ENCODE data around the gene ATP5MC2. TPM values are rescaled to one million over a fixed set of nuclear protein-coding genes. Genes with fewer than 3 reads are reported as not detected.

ATP5MC2 gene
- total and polyA plus RNA-seq, 2 experiments from 2014 or later = 191 to 266 TPM

DNA sequence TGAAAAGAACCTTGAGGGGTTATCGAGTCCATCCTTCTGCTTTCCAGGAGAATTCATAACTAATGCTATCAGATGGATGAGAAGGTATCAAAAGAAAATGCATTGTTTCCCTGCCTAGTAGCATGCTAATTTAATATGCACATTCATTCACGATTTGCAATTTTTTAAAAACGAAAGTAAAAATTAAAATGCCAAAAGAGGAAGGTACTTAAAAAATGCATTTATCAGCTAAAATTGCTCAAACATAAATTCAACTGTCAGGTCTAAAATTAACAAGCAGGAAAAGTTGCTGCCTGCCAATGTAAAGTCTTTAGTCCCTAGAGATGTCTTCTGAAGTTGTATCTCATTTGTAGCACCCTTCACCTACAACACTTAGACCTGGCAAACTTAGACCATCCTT, 57.6 kb downstream of the ATP5MC2 start:
- in situ Hi-C loops (cut with MboI) = no loop called here

GRCh38 chr12:53617700-53618099, 58.2 kb downstream of the ATP5MC2 start:
- WGBS, 2 experiments (ENCODE audit: low coverage in 1 of 2, low lambda C conversion rate in 2 of 2, missing lambda C conversion rate in 2 of 2) = 25 to 26% methylated on average over 3 of the region's 3 CpGs

More for the DNA sequence above, 57.6 kb downstream of the ATP5MC2 start:
- 0 out of 2 replicates have a peak, but pooled peaks cover 3% of the 10 kb centered on the region for H4K20me1 ChIP-seq (ENCODE audit: insufficient read depth)
- peak overlapping the region; percentile 67 for H3K9ac ChIP-seq
- H3F3A ChIP-seq (ENCODE audit: insufficient read depth) = peaks cover 20% of the 10 kb centered on the region
- peaks cover 5% of the 10 kb centered on the region; the same call in 1 of the 2 replicates for H3K36me3 ChIP-seq (ENCODE audit: low read depth)
- H3K4me2 ChIP-seq (ENCODE audit: unreplicated experiment) = peak overlapping the region; percentile 89
- peaks cover 26% of the 10 kb centered on the region for H3K4me1 ChIP-seq (ENCODE audit: insufficient read depth)
- H3K4me3 ChIP-seq = peak overlapping the region; percentile 65
- H3K9me2 ChIP-seq (ENCODE audit: insufficient read depth) = no peaks in the 10 kb centered on the region
- H3K9me3 ChIP-seq (ENCODE audit: low read depth) = no peaks in the 10 kb centered on the region
- H2AFZ ChIP-seq = peak overlapping the region; percentile 53
- peaks cover 99% of the 10 kb centered on the region for H3K79me2 ChIP-seq (ENCODE audit: insufficient read depth)
- WGBS, 2 experiments (ENCODE audit: low coverage in 1 of 2, low lambda C conversion rate in 2 of 2, missing lambda C conversion rate in 2 of 2) = 2 to 4% methylated on average over 3 of the region's 3 CpGs
- peak; percentile 14 for DNase-seq
- no peaks in the 10 kb centered on the region for H3K27me3 ChIP-seq (replicated peaks; ENCODE audit: insufficient read depth)
- TF ChIP-seq EZH2 (IDR thresholded peaks at IDR 0.05; ENCODE audit: insufficient read depth, poor library complexity, severe bottlenecking) (no peak), EZH2phosphoT487 (IDR thresholded peaks at IDR 0.05; ENCODE audit: insufficient read depth, low read depth) (no peak)
- H3K27ac ChIP-seq = peak overlapping the region; percentile 27

DNA sequence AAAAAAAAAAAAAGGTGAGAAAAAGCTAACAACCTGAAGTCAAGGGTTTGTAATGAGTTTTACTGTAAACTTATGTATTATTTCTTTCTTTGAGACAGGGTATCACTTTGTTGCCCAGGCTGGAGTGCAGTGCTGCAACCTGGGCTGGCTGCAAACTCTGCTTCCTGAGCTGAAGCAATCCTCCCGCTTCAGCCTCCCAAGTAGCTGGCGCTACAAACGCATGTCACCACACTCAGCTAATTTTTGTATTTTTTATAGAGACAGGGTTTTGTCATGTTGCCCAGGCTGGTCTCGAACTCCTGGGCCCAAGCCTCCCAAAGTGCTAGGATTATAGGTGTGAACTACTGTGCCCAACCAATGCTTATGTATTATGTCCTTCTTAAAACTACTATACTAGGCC, 58.9 kb downstream of the ATP5MC2 start:
- peaks cover 20% of the 10 kb centered on the region for H3K4me1 ChIP-seq (ENCODE audit: insufficient read depth)
- no peaks in the 10 kb centered on the region for H3K9me2 ChIP-seq (ENCODE audit: insufficient read depth)
- H3K27ac ChIP-seq = no peak overlapping the region
- no peak overlapping the region for H3K4me2 ChIP-seq (ENCODE audit: unreplicated experiment)
- no peak for DNase-seq
- H2AFZ ChIP-seq = no peak overlapping the region
- no peak overlapping the region for H3K9ac ChIP-seq
- no peaks in the 10 kb centered on the region for H3K9me3 ChIP-seq (ENCODE audit: low read depth)
- peaks cover 99% of the 10 kb centered on the region for H3K79me2 ChIP-seq (ENCODE audit: insufficient read depth)
- 74 to 76% methylated on average over 4 of the region's 4 CpGs for WGBS, 2 experiments (ENCODE audit: low coverage in 1 of 2, low lambda C conversion rate in 2 of 2, missing lambda C conversion rate in 2 of 2)
- no peak overlapping the region for H3K4me3 ChIP-seq
- H3K36me3 ChIP-seq (ENCODE audit: low read depth) = peaks cover 5% of the 10 kb centered on the region; the same call in 1 of the 2 replicates
- no peaks in the 10 kb centered on the region for H3K27me3 ChIP-seq (replicated peaks; ENCODE audit: insufficient read depth)
- 0 out of 2 replicates have a peak, but pooled peaks cover 3% of the 10 kb centered on the region for H4K20me1 ChIP-seq (ENCODE audit: insufficient read depth)
- peaks cover 12% of the 10 kb centered on the region; the same call in 1 of the 2 replicates for H3F3A ChIP-seq (ENCODE audit: insufficient read depth)
- in situ Hi-C loops (cut with MboI) = no loop called here
- TF ChIP-seq EZH2phosphoT487 (IDR thresholded peaks at IDR 0.05; ENCODE audit: insufficient read depth, low read depth) (no peak), EZH2 (IDR thresholded peaks at IDR 0.05; ENCODE audit: insufficient read depth, poor library complexity, severe bottlenecking) (no peak)

More at GRCh38 chr12:53617700-53618099, 58.2 kb downstream of the ATP5MC2 start:
- H3K4me3 ChIP-seq = peak overlapping the region; percentile 65
- 0 out of 2 replicates have a peak, but pooled peaks cover 3% of the 10 kb centered on the region for H4K20me1 ChIP-seq (ENCODE audit: insufficient read depth)
- H3K36me3 ChIP-seq (ENCODE audit: low read depth) = peaks cover 5% of the 10 kb centered on the region; the same call in 1 of the 2 replicates
- peaks cover 99% of the 10 kb centered on the region for H3K79me2 ChIP-seq (ENCODE audit: insufficient read depth)
- peak; percentile 5 for DNase-seq
- TF ChIP-seq EZH2 (IDR thresholded peaks at IDR 0.05; ENCODE audit: insufficient read depth, poor library complexity, severe bottlenecking) (no peak), EZH2phosphoT487 (IDR thresholded peaks at IDR 0.05; ENCODE audit: insufficient read depth, low read depth) (no peak)
- H3K27ac ChIP-seq = peak overlapping the region; percentile 27
- no peaks in the 10 kb centered on the region for H3K27me3 ChIP-seq (replicated peaks; ENCODE audit: insufficient read depth)
- peaks cover 20% of the 10 kb centered on the region for H3K4me1 ChIP-seq (ENCODE audit: insufficient read depth)
- in situ Hi-C loops (cut with MboI) = no loop called here
- H3K4me2 ChIP-seq (ENCODE audit: unreplicated experiment) = peak overlapping the region; percentile 89
- H3K9me2 ChIP-seq (ENCODE audit: insufficient read depth) = no peaks in the 10 kb centered on the region
- H3K9me3 ChIP-seq (ENCODE audit: low read depth) = no peaks in the 10 kb centered on the region
- peak overlapping the region; percentile 53 for H2AFZ ChIP-seq
- H3K9ac ChIP-seq = peak overlapping the region; percentile 67
- peaks cover 14% of the 10 kb centered on the region for H3F3A ChIP-seq (ENCODE audit: insufficient read depth)

Other genes with a start within 250 kb of the ATP5MC2 start
- gene PRR13, start 234.3 kb downstream of the ATP5MC2 start, total RNA-seq (2014; rRNA removed; shearing (Covaris generic)) = 35.3 and 42.4 TPM in 2 replicates
- 217 and 221 TPM in 2 replicates for gene PRR13, start 234.3 kb downstream of the ATP5MC2 start, polyA plus RNA-seq (2016; fragmentation: Nextera tagmentation; extraction: Ambion mirVana)
- gene PCBP2, start 224.0 kb downstream of the ATP5MC2 start, total RNA-seq (2014; rRNA removed; shearing (Covaris generic)) = 143 TPM in 2 replicates
- gene PCBP2, start 224.0 kb downstream of the ATP5MC2 start, polyA plus RNA-seq (2016; fragmentation: Nextera tagmentation; extraction: Ambion mirVana) = 94.3 and 100 TPM in 2 replicates
- 36.5 and 37.4 TPM in 2 replicates for gene MAP3K12, start 176.6 kb downstream of the ATP5MC2 start, total RNA-seq (2014; rRNA removed; shearing (Covaris generic))
- gene MAP3K12, start 176.6 kb downstream of the ATP5MC2 start, polyA plus RNA-seq (2016; fragmentation: Nextera tagmentation; extraction: Ambion mirVana) = 8.7 and 10.4 TPM in 2 replicates
- 40.1 and 54.1 TPM in 2 replicates for gene TARBP2, start 174.8 kb downstream of the ATP5MC2 start, total RNA-seq (2014; rRNA removed; shearing (Covaris generic))
- gene TARBP2, start 174.8 kb downstream of the ATP5MC2 start, polyA plus RNA-seq (2016; fragmentation: Nextera tagmentation; extraction: Ambion mirVana) = 32.1 and 36.0 TPM in 2 replicates
- gene NPFF, start 168.6 kb downstream of the ATP5MC2 start, total RNA-seq (2014; rRNA removed; shearing (Covaris generic)) = not detected in 2 replicates
- not detected in 2 replicates for gene NPFF, start 168.6 kb downstream of the ATP5MC2 start, polyA plus RNA-seq (2016; fragmentation: Nextera tagmentation; extraction: Ambion mirVana)
- gene ATF7, start 49.7 kb downstream of the ATP5MC2 start, total RNA-seq (2014; rRNA removed; shearing (Covaris generic)) = 10.5 and 12.8 TPM in 2 replicates
- gene ATF7, start 49.7 kb downstream of the ATP5MC2 start, polyA plus RNA-seq (2016; fragmentation: Nextera tagmentation; extraction: Ambion mirVana) = 21.5 and 24.3 TPM in 2 replicates
- 206 and 243 TPM in 2 replicates for gene CALCOCO1, start 51.4 kb upstream of the ATP5MC2 start, total RNA-seq (2014; rRNA removed; shearing (Covaris generic))
- gene CALCOCO1, start 51.4 kb upstream of the ATP5MC2 start, polyA plus RNA-seq (2016; fragmentation: Nextera tagmentation; extraction: Ambion mirVana) = 149 and 155 TPM in 2 replicates
- gene CISTR, start 75.9 kb upstream of the ATP5MC2 start, total RNA-seq (2014; rRNA removed; shearing (Covaris generic)) = not detected in 2 replicates
- gene CISTR, start 75.9 kb upstream of the ATP5MC2 start, polyA plus RNA-seq (2016; fragmentation: Nextera tagmentation; extraction: Ambion mirVana) = not detected in 2 replicates